ENCODE results near the gene TIAL1.
"Not testable (repeated sequence)": the region's sequence is repeated elsewhere in the genome, so short reads cannot be mapped to it uniquely, and the experiment has no call there.

TIAL1 gene

DNA sequence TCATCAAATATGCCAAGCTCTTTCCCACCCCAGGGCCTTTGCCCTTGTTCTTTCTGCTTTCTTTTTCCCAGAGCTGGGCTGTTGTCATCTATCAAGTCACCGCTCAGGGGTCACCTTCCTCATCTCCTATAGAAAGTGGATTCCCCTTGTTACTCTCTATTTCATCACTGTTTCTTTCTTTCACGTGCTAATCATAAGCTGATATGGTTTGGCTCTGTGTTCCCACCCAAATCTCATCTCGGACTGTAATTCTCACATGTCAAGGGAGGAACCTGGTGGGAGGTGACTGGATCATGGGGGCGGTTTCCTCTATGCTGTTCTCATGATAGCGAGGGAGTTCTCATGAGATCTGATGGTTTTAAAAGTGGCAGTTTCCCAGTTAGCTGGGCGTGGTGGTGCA, 17.0 kb upstream of the TIAL1 start:
- no peak for DNase-seq (ENCODE audit: low read depth)

DNA sequence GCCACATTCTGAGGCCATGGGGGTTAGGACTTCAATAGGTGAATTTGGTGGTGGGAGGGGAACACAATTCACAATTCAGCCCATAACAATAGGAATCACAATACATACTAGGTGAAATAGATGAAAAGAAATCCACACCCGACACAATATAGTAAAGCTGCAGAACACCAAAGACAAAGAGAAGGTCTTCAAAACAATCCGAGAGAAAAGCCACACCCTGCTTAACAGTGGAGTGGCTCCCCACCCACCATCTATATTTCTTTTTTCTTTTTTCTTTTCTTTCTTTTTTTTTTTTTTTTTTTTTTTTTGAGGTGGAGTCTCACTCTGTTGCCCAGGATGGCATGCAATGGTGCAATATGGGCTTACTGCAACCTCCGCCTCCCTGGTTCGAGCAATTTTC, 14.7 kb upstream of the TIAL1 start:
- DNase-seq (ENCODE audit: low read depth) = no peak

DNA sequence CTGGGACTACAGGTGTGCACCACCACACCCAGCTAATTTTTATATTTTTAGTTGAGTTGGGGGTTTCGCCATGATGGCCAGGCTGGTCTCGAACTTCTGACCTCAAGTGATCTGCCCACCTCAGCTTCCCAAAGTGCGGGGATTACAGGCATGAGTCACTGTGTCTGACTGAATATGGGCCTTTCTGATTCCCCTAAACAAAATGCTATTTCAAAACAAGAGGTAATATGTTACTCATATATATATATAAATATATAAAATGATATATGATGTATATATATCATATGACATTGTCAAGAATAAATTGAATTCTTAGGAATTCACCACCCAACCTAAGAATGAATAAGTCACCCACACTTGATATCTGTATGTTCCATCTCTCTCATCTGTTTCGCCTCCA, 12.8 kb upstream of the TIAL1 start:
- no peak for DNase-seq (ENCODE audit: low read depth)

DNA sequence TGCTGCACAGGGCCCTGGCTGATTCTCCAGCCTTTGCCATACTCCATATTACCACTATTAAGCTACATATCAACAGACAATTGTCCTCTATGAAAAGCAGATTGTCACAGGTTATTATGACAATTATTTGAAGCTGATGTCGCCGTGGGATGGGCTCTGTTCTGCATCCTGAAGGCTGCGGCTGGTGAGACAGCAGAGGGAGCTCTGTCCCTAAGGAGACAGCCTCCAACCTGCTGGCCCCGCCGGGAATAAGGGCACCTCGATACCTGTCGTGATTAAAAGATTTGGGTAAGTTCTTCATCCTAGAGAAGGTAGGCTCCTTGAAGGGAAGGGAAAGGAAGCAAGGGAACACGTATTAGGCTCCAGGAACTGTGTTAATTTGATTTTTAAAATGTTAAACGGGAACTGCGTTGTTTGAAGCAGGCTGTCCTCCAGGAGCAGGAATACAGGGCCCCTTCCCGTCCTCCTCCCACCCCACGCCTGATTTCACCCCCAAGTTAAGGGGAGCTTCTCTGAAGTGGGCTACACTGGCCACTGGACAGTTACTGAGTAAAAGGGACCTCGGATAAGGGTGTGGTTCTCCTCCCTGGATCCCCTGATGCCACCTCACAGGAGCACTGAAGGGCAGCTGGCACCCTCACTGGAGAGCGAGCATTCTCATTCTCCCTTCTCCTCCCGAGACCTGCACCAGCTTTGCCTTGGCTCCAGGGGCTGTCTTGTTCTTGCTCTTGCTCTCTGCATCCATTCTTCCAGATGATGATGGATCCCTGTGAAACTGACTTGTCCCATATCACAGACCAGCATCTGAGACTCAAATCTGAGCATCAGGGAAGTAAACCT, 11.8 kb upstream of the TIAL1 start:
- peak; percentile 50 for DNase-seq (ENCODE audit: low read depth)

DNA sequence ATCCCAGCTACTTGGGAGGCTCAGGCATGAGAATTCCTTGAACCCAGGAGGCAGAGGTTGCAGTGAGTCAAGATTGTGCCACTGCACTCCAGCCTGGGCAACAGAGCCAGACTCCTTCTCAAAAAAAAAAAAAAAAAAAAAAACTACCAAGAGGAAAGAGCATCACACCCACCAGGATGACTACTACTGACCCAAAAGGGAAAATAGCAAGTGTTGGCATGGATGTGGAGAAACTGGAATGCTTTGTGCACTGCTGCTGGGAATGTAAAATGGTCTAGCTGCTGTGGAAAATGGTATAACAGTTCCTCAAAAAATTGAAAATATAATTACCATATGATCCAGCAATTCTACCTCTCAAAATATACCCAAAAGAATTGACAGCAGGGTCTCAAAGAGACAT, 7.7 kb upstream of the TIAL1 start:
- no peak for DNase-seq (ENCODE audit: low read depth)

DNA sequence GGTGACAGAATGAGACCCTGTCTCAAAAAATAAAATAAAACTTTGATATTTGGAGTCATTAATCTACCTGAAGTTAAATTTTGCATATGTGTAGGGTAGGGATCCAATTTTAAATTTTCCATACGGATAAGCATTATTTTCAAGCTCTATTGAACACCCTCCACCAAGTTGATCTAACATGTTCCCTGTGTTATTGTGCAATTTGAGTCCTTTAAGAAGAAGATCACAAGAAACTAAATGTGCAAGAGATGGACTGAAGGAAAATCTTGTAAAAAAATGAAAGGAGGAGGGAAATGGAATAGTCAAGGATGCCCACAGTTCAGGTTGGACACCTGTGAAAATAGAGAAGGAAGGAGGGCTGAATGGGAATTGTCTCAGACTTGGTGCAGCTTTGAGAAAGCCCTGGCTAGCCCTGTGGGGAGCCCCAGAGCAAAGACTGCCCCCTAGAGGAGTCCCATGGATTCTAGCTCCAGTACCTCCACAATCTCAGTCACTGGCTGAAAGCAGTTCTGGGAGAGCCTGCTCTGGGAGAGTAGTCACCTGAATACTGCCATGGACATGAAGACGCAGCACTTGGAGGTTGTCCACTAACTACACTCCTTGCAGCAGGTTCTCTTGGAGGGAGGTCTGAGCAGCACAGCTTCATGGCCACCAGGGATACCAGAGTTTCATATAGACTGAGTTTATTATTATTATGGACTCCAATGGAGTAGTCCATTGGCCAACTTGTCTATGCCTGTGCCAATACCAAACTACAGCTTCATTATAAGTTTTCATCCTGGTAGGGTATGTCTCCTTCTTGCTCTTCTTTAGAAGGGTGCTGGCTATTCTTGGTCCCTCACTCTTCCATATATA, 5.7 kb upstream of the TIAL1 start:
- peak; percentile 49 for DNase-seq (ENCODE audit: low read depth)

DNA sequence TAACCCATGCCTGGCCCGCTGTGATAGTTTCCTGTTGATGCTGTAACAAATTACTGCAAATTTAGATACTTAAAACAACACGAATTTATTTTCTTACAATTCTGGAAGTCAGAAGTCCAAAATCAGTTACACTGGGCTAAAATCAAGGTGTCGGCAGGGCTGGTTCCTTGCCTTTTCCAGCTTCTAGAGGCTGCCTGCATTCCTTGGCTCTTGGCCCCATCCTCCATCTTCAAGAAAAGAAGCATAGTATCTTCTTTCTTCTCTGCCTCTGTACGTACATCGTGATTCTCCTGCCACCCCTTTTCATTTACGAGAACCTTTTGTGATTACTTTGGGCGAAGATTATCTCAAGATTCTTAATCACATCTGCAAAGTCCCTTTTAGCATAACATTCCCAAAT, 1.6 kb upstream of the TIAL1 start:
- no peak for DNase-seq (ENCODE audit: low read depth)

DNA sequence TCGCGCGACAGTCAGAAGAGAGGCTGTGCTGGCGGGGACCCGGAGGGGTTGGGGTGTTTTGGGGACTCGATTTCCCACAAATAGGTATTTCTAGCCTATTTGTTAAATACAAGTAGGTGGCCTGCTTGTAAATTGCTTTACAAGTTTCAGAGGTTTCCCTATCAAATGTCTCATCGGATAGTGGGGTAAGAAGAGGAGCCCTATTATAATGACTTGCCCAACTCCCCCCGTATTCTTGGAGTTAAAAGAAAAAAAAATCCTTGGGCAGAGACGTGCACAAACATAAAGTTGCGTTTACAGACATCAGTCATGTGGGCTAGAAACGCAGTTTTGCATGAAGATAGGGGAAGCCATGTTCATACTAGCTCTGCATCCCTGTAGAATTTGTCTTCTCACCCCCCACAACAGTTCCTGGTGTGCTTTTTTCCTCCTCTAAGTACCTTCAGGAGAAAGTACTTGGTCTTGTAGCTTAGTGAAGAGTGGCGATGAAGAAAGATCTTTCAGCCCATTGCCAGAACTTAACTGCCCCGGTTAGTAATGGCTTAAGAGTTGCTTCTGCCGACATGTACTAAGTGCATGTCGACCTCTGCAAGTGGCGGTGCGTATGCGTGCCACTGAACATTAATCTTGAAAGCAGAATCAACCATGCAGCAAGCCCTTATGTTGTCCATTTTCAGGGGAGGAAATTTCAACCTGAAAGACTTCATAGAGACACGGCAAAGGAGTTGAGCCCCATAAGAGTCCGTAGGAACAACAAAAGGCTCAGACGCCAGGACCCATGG, 832 bp upstream of the TIAL1 start:
- DNase-seq (ENCODE audit: low read depth) = peak; percentile 27

DNA sequence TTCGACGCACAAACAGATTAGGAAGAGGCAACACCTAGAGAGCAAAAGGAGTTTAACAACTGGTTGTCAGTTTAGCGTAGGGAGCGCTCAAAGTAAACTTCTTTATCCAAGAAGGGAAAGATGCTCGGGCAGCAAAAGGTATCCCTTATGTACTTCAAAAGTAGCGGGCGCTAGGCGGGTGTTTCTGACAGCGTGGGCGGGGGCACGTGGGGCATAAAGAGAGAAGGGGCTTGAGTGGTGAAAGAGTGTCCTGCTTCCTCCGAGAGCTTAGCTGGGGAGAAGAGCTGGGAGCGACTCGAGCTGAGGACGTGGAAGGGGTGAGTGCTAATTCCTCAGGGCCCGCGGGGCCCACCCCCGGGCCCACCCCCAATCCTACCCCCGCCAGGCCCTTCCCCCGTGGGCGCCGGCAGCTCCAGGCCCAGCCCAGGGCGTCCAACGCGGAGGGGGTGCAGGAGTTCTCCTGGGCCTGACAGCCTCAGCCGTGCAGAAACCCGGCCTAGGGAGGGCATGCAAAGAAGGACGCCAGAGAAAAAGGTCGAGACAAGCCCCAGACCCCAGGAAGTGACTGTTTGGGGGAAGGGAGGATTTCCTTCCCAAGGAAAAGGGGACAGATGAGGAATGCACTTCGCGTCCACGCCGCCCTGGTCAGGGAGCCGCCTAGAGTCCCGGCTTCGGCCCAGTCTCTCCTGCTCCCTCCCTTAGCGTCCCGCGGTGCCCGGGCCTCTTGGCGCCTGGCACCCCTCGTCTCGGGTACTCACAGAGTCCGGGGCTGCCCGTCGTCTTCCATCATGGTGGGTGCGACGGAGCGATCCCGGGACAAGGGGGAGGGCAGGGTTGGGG, 868 bp downstream of the TIAL1 start:
- peak; percentile 57 for DNase-seq (ENCODE audit: low read depth)

DNA sequence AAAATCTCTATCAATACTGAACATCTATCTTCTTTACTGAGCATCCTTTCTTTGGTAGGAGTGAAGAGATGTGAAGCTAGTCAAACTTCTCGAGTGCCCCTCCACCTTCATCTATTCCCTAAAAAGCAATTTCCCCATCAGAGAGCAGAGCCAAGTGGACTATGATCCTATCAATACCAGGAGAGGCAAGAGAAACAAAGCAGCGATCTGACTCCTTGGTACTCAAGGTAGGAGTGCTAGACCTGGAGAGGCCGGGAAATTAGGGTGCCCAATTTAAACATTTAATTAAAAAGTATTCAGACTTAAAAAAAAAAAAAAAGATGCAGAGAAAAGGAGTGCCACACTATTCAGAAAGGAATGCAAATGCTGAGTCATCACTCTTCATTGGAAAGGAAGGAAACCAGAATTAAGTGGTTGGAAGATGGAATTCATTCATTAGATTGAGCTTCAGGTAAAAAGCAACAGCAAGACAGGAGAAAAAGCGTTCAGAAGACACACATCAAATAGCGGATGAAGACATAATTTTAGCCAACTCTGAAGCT, 1.6 kb downstream of the TIAL1 start:
- DNase-seq (ENCODE audit: low read depth) = peak; percentile 78

DNA sequence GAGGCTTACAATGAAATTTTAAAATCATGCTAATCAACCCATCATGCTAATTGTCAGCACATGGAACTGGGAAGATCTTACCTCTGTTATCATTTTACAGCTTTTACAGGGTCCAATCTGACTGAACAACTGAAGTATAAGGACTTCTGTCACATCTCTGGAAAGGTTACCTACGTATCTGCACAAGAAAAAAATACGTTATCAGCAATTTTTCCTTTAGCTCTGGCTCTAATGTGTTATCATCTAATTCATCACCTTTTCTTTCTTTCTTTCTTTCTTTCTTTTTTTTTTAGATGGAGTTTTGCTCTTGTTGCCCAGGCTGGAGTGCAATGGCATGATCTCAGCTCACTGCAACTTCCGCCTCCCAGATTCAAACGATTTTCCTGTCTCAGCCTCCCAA, 8.7 kb downstream of the TIAL1 start:
- no peak for DNase-seq (ENCODE audit: low read depth)

DNA sequence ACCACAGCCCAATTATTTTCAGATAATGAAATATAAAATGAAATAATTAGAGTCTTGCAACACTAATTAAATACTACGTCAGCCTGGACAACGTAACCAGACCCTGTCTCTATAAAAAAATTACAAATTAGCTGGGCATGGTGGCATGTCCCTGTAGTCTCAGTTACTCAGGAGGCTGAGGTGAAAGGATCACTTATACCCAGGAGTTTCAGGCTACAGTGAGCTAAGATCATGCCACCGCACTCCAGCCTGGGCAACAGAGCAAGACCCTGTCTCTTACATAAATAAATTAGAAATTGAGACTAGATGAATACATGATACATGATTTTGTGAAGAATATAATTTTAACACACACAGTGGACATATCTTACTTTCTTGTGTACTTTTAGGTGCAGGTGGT, 18.4 kb downstream of the TIAL1 start:
- no peak for DNase-seq (ENCODE audit: low read depth)

DNA sequence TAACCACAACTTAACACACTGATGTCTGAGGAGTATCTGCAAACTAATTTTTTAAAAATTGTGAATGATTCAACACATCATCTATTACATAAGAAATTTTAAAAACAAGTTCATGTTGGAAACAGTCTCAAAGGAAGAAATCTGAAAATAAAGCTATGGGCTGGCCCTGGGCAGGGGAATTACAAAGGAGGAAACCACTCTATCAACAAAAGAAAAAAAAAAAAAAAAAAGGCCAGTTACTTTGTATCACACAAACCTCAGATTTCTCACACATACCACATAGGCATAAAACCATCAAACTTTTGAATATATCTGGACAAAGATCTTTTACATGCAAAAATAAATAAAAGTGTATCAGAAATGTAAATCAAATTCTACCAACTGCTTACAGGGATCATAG, 20.8 kb downstream of the TIAL1 start:
- DNase-seq (ENCODE audit: low read depth) = no peak

DNA sequence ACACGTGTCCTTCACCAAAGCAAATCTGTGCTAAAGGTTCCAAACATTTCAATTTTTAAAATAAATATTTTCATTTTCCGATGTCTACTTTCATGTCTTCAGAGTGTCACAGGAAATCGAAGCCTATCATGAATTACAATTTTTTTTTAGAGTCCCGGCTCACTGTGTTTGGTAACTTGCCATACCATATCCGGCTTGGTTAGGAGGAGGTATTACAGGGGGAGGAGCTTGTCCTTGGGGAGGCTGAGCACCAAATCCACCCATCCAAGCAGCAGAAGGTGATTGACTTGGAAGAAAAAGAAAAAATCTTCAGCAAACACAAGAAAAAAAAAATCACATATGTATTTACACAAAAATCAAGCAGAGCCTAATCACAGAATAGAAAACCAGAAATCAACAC, 21.3 kb downstream of the TIAL1 start:
- peak; percentile 36 for DNase-seq (ENCODE audit: low read depth)

DNA sequence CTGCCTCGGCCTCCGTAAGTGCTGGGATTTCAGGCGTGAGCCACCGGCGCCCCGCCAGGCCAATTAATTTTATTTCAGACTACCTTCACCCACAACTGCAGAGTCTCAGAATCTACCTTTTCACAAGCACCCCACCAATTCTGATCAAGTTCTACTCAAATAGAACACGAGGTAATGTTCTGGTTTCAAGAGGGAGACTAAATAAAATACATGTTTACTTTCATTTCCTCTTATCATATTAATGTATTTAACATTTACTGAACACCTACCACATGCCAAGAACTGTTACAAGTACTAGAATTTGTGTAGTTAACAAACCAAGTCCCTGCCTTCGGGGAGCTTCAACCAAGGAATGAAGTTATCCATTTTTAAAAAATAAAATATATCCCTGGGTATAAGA, 28.8 kb downstream of the TIAL1 start:
- DNase-seq (ENCODE audit: low read depth) = no peak

DNA sequence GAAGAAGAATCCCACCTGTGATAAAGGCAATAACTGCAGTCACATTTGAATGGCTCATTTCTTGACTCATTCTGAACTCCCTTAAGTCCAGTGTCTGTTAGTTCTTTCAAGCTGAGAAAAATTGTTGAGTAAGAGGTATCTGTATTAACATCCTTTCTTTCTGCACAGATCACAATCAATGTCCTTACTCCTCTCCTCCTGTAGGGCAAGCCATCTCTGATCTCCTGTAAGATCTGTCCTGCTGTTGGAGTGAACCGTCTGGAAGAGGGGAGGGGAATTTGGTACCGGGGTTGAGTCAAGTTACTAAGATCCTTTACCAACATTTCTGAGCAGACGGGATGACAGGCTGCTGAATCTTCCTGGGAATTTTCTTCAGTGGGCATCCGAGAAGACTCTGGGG, 34.7 kb downstream of the TIAL1 start:
- no peak for DNase-seq (ENCODE audit: low read depth)

DNA sequence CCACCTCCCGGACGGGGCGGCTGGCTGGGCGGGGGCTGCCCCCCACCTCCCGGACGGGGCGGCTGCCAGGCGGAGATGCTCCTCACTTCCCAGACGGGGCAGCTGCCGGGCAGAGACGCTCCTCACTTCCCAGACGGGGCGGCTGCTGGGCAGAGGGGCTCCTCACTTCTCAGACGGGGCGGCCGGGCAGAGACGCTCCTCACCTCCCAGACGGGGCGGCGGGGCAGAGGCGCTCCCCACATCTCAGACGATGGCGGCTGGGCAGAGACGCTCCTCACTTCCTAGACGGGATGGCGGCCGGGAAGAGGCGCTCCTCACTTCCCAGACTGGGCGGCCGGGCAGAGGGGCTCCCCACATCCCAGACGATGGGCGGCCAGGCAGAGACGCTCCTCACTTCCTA, 37.3 kb downstream of the TIAL1 start:
- not testable (repeated sequence) for DNase-seq (ENCODE audit: low read depth)

DNA sequence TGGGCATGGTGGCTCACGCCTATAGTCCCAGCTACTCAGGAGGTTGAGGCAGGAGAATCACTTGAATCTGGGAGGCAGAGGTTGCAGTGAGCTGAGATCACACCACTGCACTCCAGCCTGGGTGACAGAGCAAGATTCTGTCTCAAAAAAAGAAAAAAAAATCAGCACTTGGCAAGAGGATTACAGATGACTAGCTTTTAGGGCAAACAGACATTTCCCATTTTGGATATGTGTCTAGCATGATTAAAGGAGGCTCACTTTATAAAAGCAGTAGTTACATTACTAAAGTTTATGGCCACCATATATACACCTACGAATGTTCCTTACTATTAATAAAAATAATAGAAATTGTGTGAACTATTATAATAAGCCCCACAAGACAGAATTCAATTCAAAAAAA, 40.7 kb downstream of the TIAL1 start:
- not testable (repeated sequence) for DNase-seq (ENCODE audit: low read depth)

DNA sequence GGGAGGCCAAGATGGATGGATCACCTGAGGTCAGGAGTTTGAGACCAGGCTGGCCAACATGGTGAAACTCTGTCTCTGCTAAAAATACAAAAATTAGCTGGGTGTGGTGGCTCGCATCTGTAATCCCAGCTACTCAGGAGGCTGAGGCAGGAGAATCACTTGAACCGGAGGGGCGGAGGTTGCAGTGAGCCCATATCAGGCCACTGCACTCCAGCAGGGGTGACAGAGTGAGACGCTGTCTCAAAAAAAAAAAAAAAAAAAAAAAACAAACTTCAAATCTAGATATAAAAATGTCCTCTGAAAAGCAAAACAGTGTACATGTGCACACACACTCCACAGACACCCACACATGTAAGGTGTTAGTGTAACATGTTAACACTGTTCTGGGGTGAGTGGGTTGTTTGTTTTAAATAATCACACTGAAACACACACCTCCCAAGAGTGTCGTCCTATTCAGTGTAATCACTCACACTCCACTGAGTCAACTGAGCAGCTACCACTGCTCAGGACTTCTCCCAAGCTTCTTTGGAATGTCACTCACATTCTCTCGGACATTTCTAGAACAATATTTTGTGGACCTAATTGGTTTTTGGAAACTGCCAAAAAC, 41.5 kb downstream of the TIAL1 start:
- DNase-seq (ENCODE audit: low read depth) = no peak

DNA sequence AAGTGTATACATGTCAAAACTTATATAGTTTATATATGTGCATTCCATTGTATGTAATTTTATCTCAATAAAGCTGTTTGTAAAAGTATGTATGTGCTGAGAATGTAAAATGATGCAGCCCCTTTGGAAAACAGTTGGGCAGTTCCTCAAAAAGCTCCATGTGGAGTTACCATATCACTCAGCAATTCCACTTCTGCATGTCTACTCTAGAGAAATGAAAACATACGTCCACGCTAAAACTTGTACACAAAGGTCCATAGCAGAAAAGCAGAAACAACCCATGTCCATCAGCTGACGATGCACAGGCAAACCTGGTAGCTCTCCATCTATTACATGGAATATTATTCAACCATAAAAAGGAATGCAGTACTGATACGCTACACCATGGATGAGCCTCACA, 45.9 kb downstream of the TIAL1 start:
- no peak for DNase-seq (ENCODE audit: low read depth)
